ENCODE measurements around the gene MTUS2.

Gene MTUS2

DNA sequence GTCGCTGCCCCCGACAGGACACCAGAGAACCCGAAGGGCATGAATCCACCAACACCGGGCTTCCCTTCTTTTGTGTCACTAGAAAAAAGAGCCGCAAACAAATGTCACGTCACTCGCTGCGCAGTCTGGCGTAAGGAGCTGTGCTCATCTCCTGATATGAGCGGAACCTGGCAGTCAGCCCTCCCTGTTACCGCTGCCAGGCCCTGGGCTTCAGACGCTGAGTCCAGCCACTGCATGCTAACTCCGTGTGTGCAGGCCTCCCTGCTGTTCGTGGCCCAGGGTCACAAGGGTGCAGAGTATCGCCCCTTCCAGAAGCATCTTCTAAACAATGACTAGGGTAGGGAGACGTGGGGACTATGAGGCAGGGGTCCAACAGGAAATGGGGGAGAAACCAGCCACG lies 704.0 kb downstream of the MTUS2 start:
- H3K36me3 ChIP-seq (replicated peaks; ENCODE audit: insufficient read depth, low read length), result no peaks in the 10 kb centered on the region
- H3K4me2 ChIP-seq (ENCODE audit: low read depth, low read length), result no peak overlapping the region
- no peaks in the 10 kb centered on the region for H3K79me2 ChIP-seq (ENCODE audit: low read length)
- no peak overlapping the region for H3K27ac ChIP-seq (ENCODE audit: low read length)
- H4K20me1 ChIP-seq (ENCODE audit: insufficient read depth, low read length), result no peaks in the 10 kb centered on the region
- H3K9me3 ChIP-seq (replicated peaks; ENCODE audit: insufficient read depth, low read length), result no peaks in the 10 kb centered on the region
- no peaks in the 10 kb centered on the region for H3K27me3 ChIP-seq (replicated peaks; ENCODE audit: insufficient read depth, low read length)
- H3K9ac ChIP-seq (ENCODE audit: low read length), result no peak overlapping the region
- TF ChIP-seq, protein P1, sequence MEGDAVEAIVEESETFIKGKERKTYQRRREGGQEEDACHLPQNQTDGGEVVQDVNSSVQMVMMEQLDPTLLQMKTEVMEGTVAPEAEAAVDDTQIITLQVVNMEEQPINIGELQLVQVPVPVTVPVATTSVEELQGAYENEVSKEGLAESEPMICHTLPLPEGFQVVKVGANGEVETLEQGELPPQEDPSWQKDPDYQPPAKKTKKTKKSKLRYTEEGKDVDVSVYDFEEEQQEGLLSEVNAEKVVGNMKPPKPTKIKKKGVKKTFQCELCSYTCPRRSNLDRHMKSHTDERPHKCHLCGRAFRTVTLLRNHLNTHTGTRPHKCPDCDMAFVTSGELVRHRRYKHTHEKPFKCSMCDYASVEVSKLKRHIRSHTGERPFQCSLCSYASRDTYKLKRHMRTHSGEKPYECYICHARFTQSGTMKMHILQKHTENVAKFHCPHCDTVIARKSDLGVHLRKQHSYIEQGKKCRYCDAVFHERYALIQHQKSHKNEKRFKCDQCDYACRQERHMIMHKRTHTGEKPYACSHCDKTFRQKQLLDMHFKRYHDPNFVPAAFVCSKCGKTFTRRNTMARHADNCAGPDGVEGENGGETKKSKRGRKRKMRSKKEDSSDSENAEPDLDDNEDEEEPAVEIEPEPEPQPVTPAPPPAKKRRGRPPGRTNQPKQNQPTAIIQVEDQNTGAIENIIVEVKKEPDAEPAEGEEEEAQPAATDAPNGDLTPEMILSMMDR (IDR thresholded peaks at IDR 0.05; ENCODE audit: low read length), result no peak
- TF ChIP-seq EZH2 (optimal IDR thresholded peaks at IDR 0.05; ENCODE audit: low read depth, low read length) (no peak), EZH2phosphoT487 (IDR thresholded peaks at IDR 0.05; ENCODE audit: low read length) (no peak)
- H3F3A ChIP-seq (ENCODE audit: insufficient read depth, low read length), result no peaks in the 10 kb centered on the region
- DNase-seq, result no peak
- H3K9me2 ChIP-seq (replicated peaks; ENCODE audit: insufficient read depth, low read length), result no peaks in the 10 kb centered on the region
- no peak overlapping the region for H3K4me3 ChIP-seq (ENCODE audit: low read length)
- H3K4me1 ChIP-seq (ENCODE audit: low read length), result no peaks in the 10 kb centered on the region
- H2AFZ ChIP-seq (ENCODE audit: low read length), result no peak overlapping the region

DNA sequence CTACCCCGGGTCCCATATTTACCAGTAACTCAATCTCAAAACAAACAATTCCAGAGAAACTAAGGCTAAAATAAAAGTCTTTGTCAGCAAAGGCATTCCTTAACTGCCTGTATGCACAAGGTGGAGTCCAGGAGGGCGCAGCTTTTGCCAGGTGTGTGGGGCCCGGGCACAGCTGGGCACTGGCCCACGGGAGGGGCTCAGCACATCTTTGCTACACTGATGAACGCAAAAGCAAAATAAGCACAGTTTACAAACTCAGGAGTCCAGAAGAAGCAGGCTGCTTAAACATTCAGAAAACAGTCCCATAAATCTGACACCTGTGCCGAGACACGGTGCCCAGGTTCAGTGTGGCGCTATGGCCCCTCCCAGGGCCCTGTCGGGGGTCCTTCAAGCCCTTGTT lies 704.5 kb downstream of the MTUS2 start:
- no peak overlapping the region for H3K27ac ChIP-seq (ENCODE audit: low read length)

DNA sequence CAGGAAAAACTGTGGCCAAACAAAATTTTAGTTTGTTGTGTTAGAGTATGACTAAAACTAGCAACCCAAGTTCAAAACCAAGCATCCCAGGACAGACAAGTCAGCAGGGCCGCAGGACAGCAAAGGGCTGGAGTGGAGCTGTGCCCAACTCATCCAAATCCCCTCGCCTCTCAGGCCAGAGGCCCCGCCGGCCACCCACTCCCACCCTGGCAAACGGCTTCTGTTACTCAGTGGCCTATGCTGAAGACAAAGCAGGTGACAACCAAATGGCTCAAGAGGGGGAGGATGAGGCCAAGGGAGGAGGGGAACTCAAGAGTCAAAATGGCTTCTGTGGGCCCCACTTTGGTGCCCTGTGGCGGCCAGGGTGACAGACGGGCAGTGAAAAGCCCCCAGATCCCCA lies 705.6 kb downstream of the MTUS2 start:
- DNase-seq, result no peak
- Histone ChIP-seq H4K20me1 (ENCODE audit: insufficient read depth, low read length) (no peaks in the 10 kb centered on the region), H3K36me3 (replicated peaks; ENCODE audit: insufficient read depth, low read length) (no peaks in the 10 kb centered on the region)

More for the DNA sequence above, 704.5 kb downstream of the MTUS2 start:
- TF ChIP-seq EZH2 (optimal IDR thresholded peaks at IDR 0.05; ENCODE audit: low read depth, low read length), result no peak
- no peak for TF ChIP-seq EZH2phosphoT487 (IDR thresholded peaks at IDR 0.05; ENCODE audit: low read length)
- no peaks in the 10 kb centered on the region for H3K27me3 ChIP-seq (replicated peaks; ENCODE audit: insufficient read depth, low read length)
- H3K9ac ChIP-seq (ENCODE audit: low read length), result no peak overlapping the region
- no peaks in the 10 kb centered on the region for H3K9me3 ChIP-seq (replicated peaks; ENCODE audit: insufficient read depth, low read length)
- H3K4me2 ChIP-seq (ENCODE audit: low read depth, low read length), result no peak overlapping the region
- no peaks in the 10 kb centered on the region for H3F3A ChIP-seq (ENCODE audit: insufficient read depth, low read length)
- no peaks in the 10 kb centered on the region for H3K4me1 ChIP-seq (ENCODE audit: low read length)
- no peaks in the 10 kb centered on the region for H3K9me2 ChIP-seq (replicated peaks; ENCODE audit: insufficient read depth, low read length)
- H3K4me3 ChIP-seq (ENCODE audit: low read length), result no peak overlapping the region
- DNase-seq, result no peak
- no peaks in the 10 kb centered on the region for H3K36me3 ChIP-seq (replicated peaks; ENCODE audit: insufficient read depth, low read length)
- no peaks in the 10 kb centered on the region for H3K79me2 ChIP-seq (ENCODE audit: low read length)
- no peak overlapping the region for H2AFZ ChIP-seq (ENCODE audit: low read length)
- H4K20me1 ChIP-seq (ENCODE audit: insufficient read depth, low read length), result no peaks in the 10 kb centered on the region

DNA sequence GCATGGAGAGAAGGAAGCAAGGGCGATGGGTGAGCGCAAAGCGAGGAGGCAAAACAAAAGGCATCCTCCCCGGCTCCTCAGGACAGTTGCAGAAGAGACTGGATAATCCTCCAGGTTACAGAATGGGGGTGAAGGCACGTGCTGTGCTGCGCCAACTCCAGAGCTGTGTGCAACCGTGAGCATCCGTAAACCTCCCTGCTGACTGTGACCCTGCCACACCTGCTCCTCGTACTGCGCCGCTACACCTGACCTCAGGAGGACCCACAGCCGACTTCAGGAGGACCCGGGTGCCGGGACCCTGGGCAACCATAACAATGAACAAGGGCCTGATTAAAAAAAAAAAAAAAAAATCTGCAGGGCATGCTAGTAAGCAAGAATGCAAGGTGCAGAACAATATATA lies 706.6 kb downstream of the MTUS2 start:
- H3K4me3 ChIP-seq (ENCODE audit: low read length), result no peak overlapping the region
- no peak for DNase-seq
- H3K9me3 ChIP-seq (replicated peaks; ENCODE audit: insufficient read depth, low read length), result no peaks in the 10 kb centered on the region
- no peaks in the 10 kb centered on the region for H3K79me2 ChIP-seq (ENCODE audit: low read length)
- H3K9ac ChIP-seq (ENCODE audit: low read length), result no peak overlapping the region
- no peaks in the 10 kb centered on the region for H4K20me1 ChIP-seq (ENCODE audit: insufficient read depth, low read length)
- H2AFZ ChIP-seq (ENCODE audit: low read length), result no peak overlapping the region
- H3F3A ChIP-seq (ENCODE audit: insufficient read depth, low read length), result no peaks in the 10 kb centered on the region
- H3K4me2 ChIP-seq (ENCODE audit: low read depth, low read length), result no peak overlapping the region
- no peaks in the 10 kb centered on the region for H3K36me3 ChIP-seq (replicated peaks; ENCODE audit: insufficient read depth, low read length)
- no peak overlapping the region for H3K27ac ChIP-seq (ENCODE audit: low read length)
- no peaks in the 10 kb centered on the region for H3K9me2 ChIP-seq (replicated peaks; ENCODE audit: insufficient read depth, low read length)
- no peaks in the 10 kb centered on the region for H3K4me1 ChIP-seq (ENCODE audit: low read length)
- H3K27me3 ChIP-seq (replicated peaks; ENCODE audit: insufficient read depth, low read length), result no peaks in the 10 kb centered on the region
- TF ChIP-seq EZH2 (optimal IDR thresholded peaks at IDR 0.05; ENCODE audit: low read depth, low read length) (no peak), EZH2phosphoT487 (IDR thresholded peaks at IDR 0.05; ENCODE audit: low read length) (no peak)
- TF ChIP-seq, protein P1 (IDR thresholded peaks at IDR 0.05; ENCODE audit: low read length), result no peak

More for the DNA sequence above, 705.6 kb downstream of the MTUS2 start:
- no peak overlapping the region for H2AFZ ChIP-seq (ENCODE audit: low read length)
- H3K27me3 ChIP-seq (replicated peaks; ENCODE audit: insufficient read depth, low read length), result no peaks in the 10 kb centered on the region
- no peaks in the 10 kb centered on the region for H3K9me2 ChIP-seq (replicated peaks; ENCODE audit: insufficient read depth, low read length)
- no peak overlapping the region for H3K4me2 ChIP-seq (ENCODE audit: low read depth, low read length)
- H3K9ac ChIP-seq (ENCODE audit: low read length), result no peak overlapping the region
- no peaks in the 10 kb centered on the region for H3K9me3 ChIP-seq (replicated peaks; ENCODE audit: insufficient read depth, low read length)
- H3K27ac ChIP-seq (ENCODE audit: low read length), result no peak overlapping the region
- no peaks in the 10 kb centered on the region for H3F3A ChIP-seq (ENCODE audit: insufficient read depth, low read length)
- H3K4me3 ChIP-seq (ENCODE audit: low read length), result no peak overlapping the region
- no peaks in the 10 kb centered on the region for H3K4me1 ChIP-seq (ENCODE audit: low read length)
- no peaks in the 10 kb centered on the region for H3K79me2 ChIP-seq (ENCODE audit: low read length)
- TF ChIP-seq EZH2phosphoT487 (IDR thresholded peaks at IDR 0.05; ENCODE audit: low read length) (no peak), EZH2 (optimal IDR thresholded peaks at IDR 0.05; ENCODE audit: low read depth, low read length) (no peak)
- TF ChIP-seq, protein P1 (IDR thresholded peaks at IDR 0.05; ENCODE audit: low read length), result no peak

Data from MM.1S (cell line).